Endothelial cell of umbilical vein (primary cell): Measurements from ENCODE around the gene DISP3. TPM values are rescaled to one million over a fixed set of nuclear protein-coding genes. Genes with fewer than 3 reads are reported as not detected.

Source experiments
- BruUV-seq: library from RNA; stranded (reverse); fragments of 400-500 nt; replicated peaks from 2 replicates; lab custom pipeline; 2021; lab: Mats Ljungman, UMichigan
- CTCF ChIA-PET: fragments of 300-600, 350-600 bp; sonication (Branson Sonifier 250); formaldehyde crosslinking; loops from one replicate; lab custom pipeline; 2021; ENCODE audit warnings: antibody characterized with exemption, inconsistent platforms; lab: Charles Lee
- POLR2A ChIA-PET: fragments of 300-600, 350-600 bp; sonication (Branson Sonifier 250); formaldehyde crosslinking; loops from one replicate; lab custom pipeline; 2021; ENCODE audit warnings: antibody characterized with exemption, inconsistent platforms; lab: Charles Lee
- DNase-seq: peaks from one replicate; pipeline ENCODE4 v3.0.0-alpha.2; 2011; ENCODE audit warnings: low read depth, low spot score
- FAIRE-seq: peaks from 2 replicates; lab custom pipeline; 2011; peaks lifted over from hg19 to GRCh38; lab: Jason Lieb, UNC
- H2AFZ ChIP-seq: 2 replicates; pipeline ENCODE4 v1.6.0; 2012; ENCODE audit warnings: low read depth, low read length, control low read depth, inconsistent platforms
- H3K27ac ChIP-seq: 2 replicates; pipeline ENCODE4 v1.5.1; 2011; ENCODE audit warnings: low read depth, mild to moderate bottlenecking, control low read depth, low read length, moderate library complexity; ENCODE audit not compliant: insufficient read depth
- H3K27me3 ChIP-seq, 2 experiments: 2 replicates each; pipeline versions ENCODE4 v1.6.0 to v1.6.1; 2011; ENCODE audit warnings: low read length in 2 of 2, mixed read lengths in 1 of 2; ENCODE audit not compliant: control insufficient read depth in 2 of 2, insufficient read depth in 2 of 2
- H3K36me3 ChIP-seq, 2 experiments: 2 replicates in 1 of 2; 3 replicates in 1 of 2; pipeline ENCODE4 v1.5.1; 2011; ENCODE audit warnings: low read length in 2 of 2, mild to moderate bottlenecking in 1 of 2, moderate library complexity in 1 of 2; ENCODE audit not compliant: control insufficient read depth in 2 of 2, insufficient read depth in 2 of 2; ENCODE audit errors: extremely low read depth in 1 of 2
- H3K4me1 ChIP-seq: 3 replicates; pipeline ENCODE4 v1.5.1; 2011; ENCODE audit warnings: mild to moderate bottlenecking, low read length; ENCODE audit not compliant: control insufficient read depth, insufficient read depth; ENCODE audit errors: extremely low read depth
- H3K4me2 ChIP-seq: 2 replicates; pipeline ENCODE4 v1.6.1; 2011; ENCODE audit warnings: low read length, control low read depth, mixed read lengths; ENCODE audit not compliant: insufficient read depth
- H3K4me3 ChIP-seq, 3 experiments: fragments of 200-600 bp in 1 of 3; sonication (generic), shearing (Covaris generic) in 1 of 3; replicated peaks in 1 of 3; 2 replicates each; pipeline ENCODE4 v1.5.1; 2011 to 2016; ENCODE audit warnings: control low read depth in 3 of 3, low read length in 3 of 3, mild to moderate bottlenecking in 2 of 3, inconsistent platforms in 1 of 3, low read depth in 1 of 3, moderate library complexity in 1 of 3; ENCODE audit not compliant: insufficient read depth in 1 of 3
- H3K79me2 ChIP-seq: 2 replicates; pipeline ENCODE4 v1.6.0; 2012; ENCODE audit warnings: low read length, inconsistent platforms; ENCODE audit not compliant: control insufficient read depth, insufficient read depth
- H3K9ac ChIP-seq: replicated peaks from 2 replicates; pipeline ENCODE3; 2011; ENCODE audit warnings: low read length, control low read depth; ENCODE audit not compliant: insufficient read depth; ENCODE audit errors: extremely low read depth
- H3K9me1 ChIP-seq: replicated peaks from 3 replicates; pipeline ENCODE4 v1.6.0; 2011; ENCODE audit warnings: mild to moderate bottlenecking, low read length; ENCODE audit not compliant: control insufficient read depth, insufficient read depth; ENCODE audit errors: extremely low read depth
- H3K9me3 ChIP-seq: replicated peaks from 2 replicates; pipeline ENCODE4 v1.5.1; 2012; ENCODE audit warnings: low read length, inconsistent platforms; ENCODE audit not compliant: control insufficient read depth, insufficient read depth
- H4K20me1 ChIP-seq: replicated peaks from 2 replicates; pipeline ENCODE3; 2011; ENCODE audit warnings: mild to moderate bottlenecking, low read length; ENCODE audit not compliant: control insufficient read depth, insufficient read depth; ENCODE audit errors: extremely low read depth
- CTCF ChIP-seq, 2 donors: IDR thresholded peaks; 1 replicate in 1 of 2; 2 replicates in 1 of 2; pipeline ENCODE4 v1.5.1; 2011; ENCODE audit warnings: low read length in 2 of 2, mild to moderate bottlenecking in 2 of 2, moderate library complexity in 2 of 2, control low read depth in 1 of 2, inconsistent platforms in 1 of 2, low read depth in 1 of 2; ENCODE audit not compliant: insufficient read depth in 1 of 2; ENCODE audit errors: extremely low read depth in 1 of 2
- EZH2 ChIP-seq: IDR thresholded peaks from 2 replicates; pipeline ENCODE4 v1.6.1; 2012; ENCODE audit warnings: borderline replicate concordance, low read depth, mild to moderate bottlenecking, moderate library complexity, low read length, inconsistent platforms; ENCODE audit not compliant: severe bottlenecking
- FOS ChIP-seq: IDR thresholded peaks from 2 replicates; pipeline ENCODE4 v1.6.1; 2011; ENCODE audit warnings: mild to moderate bottlenecking, low read length, moderate library complexity, borderline replicate concordance; ENCODE audit not compliant: insufficient read depth
- GATA2 ChIP-seq: IDR thresholded peaks from 2 replicates; pipeline ENCODE4 v1.7.0; 2011; ENCODE audit warnings: low read depth, mild to moderate bottlenecking, moderate library complexity, mixed read lengths, low read length; ENCODE audit not compliant: insufficient read length, insufficient read depth
- JUN ChIP-seq: IDR thresholded peaks from 2 replicates; pipeline ENCODE4 v1.6.1; 2011; ENCODE audit warnings: borderline replicate concordance, low read depth; ENCODE audit not compliant: insufficient read length, insufficient read depth
- MAX ChIP-seq: IDR thresholded peaks from 2 replicates; pipeline ENCODE4 v1.6.1; 2011; ENCODE audit not compliant: insufficient read depth, insufficient read length
- MYC ChIP-seq: IDR thresholded peaks from one replicate; pipeline ENCODE4 v1.6.1; 2011; ENCODE audit warnings: mild to moderate bottlenecking, low read depth, low read length
- POLR2A ChIP-seq: IDR thresholded peaks from 2 replicates; pipeline ENCODE4 v1.6.1; 2012; ENCODE audit warnings: low read depth, mild to moderate bottlenecking, control low read depth, low read length
- POLR2AphosphoS5 ChIP-seq: IDR thresholded peaks from 2 replicates; pipeline ENCODE4 v1.6.1; 2012; ENCODE audit warnings: low read depth, mild to moderate bottlenecking, control low read depth, low read length, moderate library complexity; ENCODE audit not compliant: insufficient read depth
- dilution Hi-C: fragments of 300-500 bp; cut with MboI; formaldehyde crosslinking; loops from one replicate; pipeline ENCODE4 v1.15.0; 2019; ENCODE audit warnings: low sequenced_read_pairs; ENCODE audit not compliant: extremely low pct_ligation_motif_present
- intact Hi-C: fragments of 100-400 bp; cut with micrococcal nuclease; formaldehyde crosslinking; loops from one replicate; pipeline ENCODE4 v1.10.0; 2022
- polyA plus RNA-seq, 4 experiments: library from polyadenylated mRNA; depleted of rRNA in 3 of 4; stranded (reverse) in 3 of 4; unstranded in 1 of 4; fragments of >200 nt; gene quantifications; 2 replicates each; pipeline versions ENCODE4 v1.2.1 to v1.2.3, GENCODE V29; 2011 to 2012; ENCODE audit warnings: missing spikeins in 1 of 4
- total RNA-seq: library from RNA; stranded (reverse); gene quantifications from 2 replicates; pipeline ENCODE4 v1.2.3, GENCODE V29; 2021

DISP3 gene
- total and polyA plus RNA-seq, 2 donors (not counting 3 experiments of a cell fraction or from before 2014, with no cell fraction given): 0.26 to 0.49 TPM

- H2AFZ ChIP-seq: no peak overlapping the region
- dilution Hi-C loops: no loop called here
- POLR2A ChIA-PET: interaction anchor here (0.7 kb wide), 1 partner anchor 73 kb away, joined by 3 read pairs; no protein-coding TSS in a partner anchor
- no peaks in the 10 kb centered on the region for H3K4me1 ChIP-seq
- intact Hi-C loops: no loop called here
- TF ChIP-seq POLR2A (no peak), MYC (no peak), JUN (no peak), POLR2AphosphoS5 (no peak), CTCF (IDR thresholded peaks at IDR 0.05; ENCODE audit: extremely low read depth in 1 of 2, insufficient read depth in 1 of 2, low read depth in 1 of 2, low read length in 2 of 2) (no peak), EZH2 (no peak), FOS (no peak), MAX (no peak), GATA2 (no peak)
- H4K20me1 ChIP-seq: no peaks in the 10 kb centered on the region
- H3K4me3 ChIP-seq: no peak overlapping the region
- no peak overlapping the region for H3K27ac ChIP-seq
- no TSS peak for BruUV-seq
- H3K36me3 ChIP-seq: no peaks in the 10 kb centered on the region
- no peak overlapping the region for H3K4me2 ChIP-seq
- no peaks in the 10 kb centered on the region for H3K27me3 ChIP-seq
- no peak overlapping the region for H3K9ac ChIP-seq
- no peaks in the 10 kb centered on the region for H3K9me3 ChIP-seq
- H3K9me1 ChIP-seq: no peaks in the 10 kb centered on the region
- DNase-seq (no peak), FAIRE-seq (no peak)
- CTCF ChIA-PET: interaction anchor here (1.2 kb wide), 1 partner anchor 16 kb away, joined by 3 read pairs; no protein-coding TSS in a partner anchor
- no peaks in the 10 kb centered on the region for H3K79me2 ChIP-seq
Measured at GRCh38 chr1:11567244-11568065, 88.5 kb downstream of the DISP3 start.
